ENCODE data around the gene PRSS53.

Gene PRSS53

DNA sequence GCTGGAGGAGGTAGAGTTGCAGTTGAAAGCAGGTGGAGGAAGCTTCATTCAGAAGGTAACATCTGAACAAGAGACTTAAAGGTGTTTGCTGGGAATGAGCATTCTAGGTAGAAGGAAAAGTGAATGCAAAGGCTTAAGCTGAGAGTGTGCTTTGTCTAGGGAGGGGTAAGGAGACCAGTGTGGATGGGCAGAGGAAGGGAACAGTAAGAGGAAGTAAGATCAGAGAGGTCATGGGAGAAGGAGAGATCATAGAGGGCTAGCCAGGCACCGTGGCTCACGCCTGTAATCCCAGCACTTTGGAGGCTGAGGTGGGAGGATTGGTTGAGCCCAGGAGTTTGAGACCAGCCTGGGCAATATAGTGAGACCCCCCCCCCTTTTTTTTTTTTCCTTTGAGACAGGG lies 52.1 kb downstream of the PRSS53 start:
- DNase-seq: no peak

- peak; percentile 88 for DNase-seq
These were observed 54.8 kb downstream of the PRSS53 start for GRCh38 chr16:31033709-31034492.
